IPS-18a (cell line): Measurements from ENCODE around the gene C3orf70.

Source experiments
- H3K27ac ChIP-seq: one replicate; pipeline ENCODE4 v1.5.1; 2013; ENCODE audit warnings: low read length
- H3K27me3 ChIP-seq: one replicate; pipeline ENCODE4 v1.6.1; 2013; ENCODE audit warnings: mild to moderate bottlenecking, low read length; ENCODE audit not compliant: control insufficient read depth, insufficient read depth
- H3K36me3 ChIP-seq: one replicate; pipeline ENCODE4 v1.6.1; 2013; ENCODE audit warnings: low read depth, low read length; ENCODE audit not compliant: control insufficient read depth
- H3K4me1 ChIP-seq: one replicate; pipeline ENCODE4 v1.6.1; 2013; ENCODE audit warnings: low read depth, low read length; ENCODE audit not compliant: control insufficient read depth
- H3K4me3 ChIP-seq: one replicate; pipeline ENCODE4 v1.5.1; 2013; ENCODE audit warnings: low read length
- H3K9ac ChIP-seq: one replicate; pipeline ENCODE4 v1.6.1; 2013; ENCODE audit warnings: mild to moderate bottlenecking, low read length, moderate library complexity
- H3K9me3 ChIP-seq: one replicate; pipeline ENCODE4 v1.6.1; 2013; ENCODE audit warnings: low read depth, low read length; ENCODE audit not compliant: control insufficient read depth

C3orf70 gene

DNA sequence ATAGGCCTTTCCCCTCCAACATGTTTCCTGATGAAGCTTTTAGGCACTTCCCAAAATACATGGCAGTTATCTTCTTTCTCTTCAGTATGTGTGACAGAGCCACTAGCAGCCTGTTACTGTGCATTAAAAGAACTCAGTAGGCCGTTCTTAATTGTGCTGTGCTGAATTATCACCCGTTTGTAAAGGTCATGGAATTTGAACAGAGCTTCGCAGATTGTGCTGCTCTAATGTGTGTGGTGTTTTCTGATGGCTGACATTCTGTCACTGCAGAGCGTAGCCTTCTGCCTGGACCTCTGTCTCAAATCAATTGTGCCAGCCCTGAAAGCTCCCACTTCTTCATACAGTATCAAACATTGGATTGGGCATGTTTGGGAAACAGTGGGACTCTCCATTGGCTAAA lies 111.3 kb downstream of the C3orf70 start:
- H3K9ac ChIP-seq = no peak overlapping the region
- no peak overlapping the region for H3K4me3 ChIP-seq
- no peaks in the 10 kb centered on the region for H3K27me3 ChIP-seq
- no peaks in the 10 kb centered on the region for H3K4me1 ChIP-seq
- no peaks in the 10 kb centered on the region for H3K36me3 ChIP-seq
- no peaks in the 10 kb centered on the region for H3K9me3 ChIP-seq
- no peak overlapping the region for H3K27ac ChIP-seq

DNA sequence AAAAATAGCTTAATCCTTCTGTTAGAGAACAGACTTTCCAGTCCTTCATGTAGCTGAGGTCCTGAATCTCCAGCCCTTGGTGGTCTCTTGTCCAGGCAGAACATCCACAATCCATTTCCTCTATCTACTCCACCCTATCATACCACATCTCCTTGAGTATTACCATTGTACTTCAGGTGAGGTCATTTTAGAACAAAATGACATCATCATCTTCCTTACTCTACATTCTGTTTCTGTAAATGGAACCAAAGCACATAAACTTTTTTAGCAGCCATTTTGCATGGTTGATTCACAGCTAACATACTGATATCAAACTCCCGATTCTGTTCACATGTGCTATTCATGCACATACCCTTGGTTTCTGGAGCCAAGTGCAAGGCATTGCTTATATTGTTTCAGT lies 112.4 kb downstream of the C3orf70 start:
- Histone ChIP-seq H3K9me3 (no peaks in the 10 kb centered on the region), H3K4me1 (no peaks in the 10 kb centered on the region), H3K27ac (no peak overlapping the region), H3K4me3 (no peak overlapping the region), H3K9ac (no peak overlapping the region), H3K27me3 (no peaks in the 10 kb centered on the region), H3K36me3 (no peaks in the 10 kb centered on the region)

DNA sequence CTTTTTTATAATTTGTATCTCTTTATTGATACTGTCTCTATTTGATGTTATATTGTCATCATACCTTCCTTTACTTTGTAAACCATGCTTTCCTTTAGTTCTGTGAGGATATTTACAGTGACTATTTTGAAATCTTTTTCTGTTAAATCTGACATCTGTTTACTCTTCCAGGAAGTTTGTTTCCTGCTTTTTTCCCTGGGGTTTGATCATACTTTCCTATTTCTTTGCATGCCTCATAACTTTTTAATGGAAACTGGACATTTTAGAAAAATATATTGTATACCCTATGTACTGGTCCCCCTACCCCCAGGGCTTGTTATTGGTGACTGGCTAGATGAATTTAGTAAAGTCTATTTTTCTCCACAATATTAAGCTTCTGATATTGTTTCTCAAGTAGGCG lies 115.1 kb downstream of the C3orf70 start:
- Histone ChIP-seq H3K36me3 (no peaks in the 10 kb centered on the region), H3K4me1 (no peaks in the 10 kb centered on the region), H3K4me3 (no peak overlapping the region), H3K27me3 (no peaks in the 10 kb centered on the region), H3K9me3 (no peaks in the 10 kb centered on the region), H3K27ac (no peak overlapping the region), H3K9ac (no peak overlapping the region)

DNA sequence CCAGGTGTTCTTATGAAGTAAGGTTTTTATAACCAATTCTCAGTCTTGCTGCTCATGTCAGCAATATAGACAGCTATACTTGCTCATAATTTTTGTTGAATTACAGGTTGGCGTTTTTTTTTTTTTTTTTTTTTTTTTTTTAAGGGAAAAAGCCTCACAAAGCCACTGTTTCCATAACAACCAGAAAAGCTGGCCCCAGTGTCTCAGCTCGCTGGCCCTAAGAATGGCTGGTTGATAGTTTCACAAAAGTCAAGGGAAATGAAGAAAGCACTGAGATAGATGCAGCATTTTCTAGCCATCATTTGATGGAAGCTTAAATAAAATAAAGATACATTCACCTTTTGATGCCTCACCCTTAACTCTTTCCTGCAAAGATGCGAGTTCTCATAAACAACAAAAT lies 121.9 kb downstream of the C3orf70 start:
- Histone ChIP-seq H3K27ac (no peak overlapping the region), H3K27me3 (no peaks in the 10 kb centered on the region), H3K9ac (no peak overlapping the region), H3K9me3 (no peaks in the 10 kb centered on the region), H3K4me3 (no peak overlapping the region), H3K36me3 (no peaks in the 10 kb centered on the region), H3K4me1 (no peaks in the 10 kb centered on the region)

DNA sequence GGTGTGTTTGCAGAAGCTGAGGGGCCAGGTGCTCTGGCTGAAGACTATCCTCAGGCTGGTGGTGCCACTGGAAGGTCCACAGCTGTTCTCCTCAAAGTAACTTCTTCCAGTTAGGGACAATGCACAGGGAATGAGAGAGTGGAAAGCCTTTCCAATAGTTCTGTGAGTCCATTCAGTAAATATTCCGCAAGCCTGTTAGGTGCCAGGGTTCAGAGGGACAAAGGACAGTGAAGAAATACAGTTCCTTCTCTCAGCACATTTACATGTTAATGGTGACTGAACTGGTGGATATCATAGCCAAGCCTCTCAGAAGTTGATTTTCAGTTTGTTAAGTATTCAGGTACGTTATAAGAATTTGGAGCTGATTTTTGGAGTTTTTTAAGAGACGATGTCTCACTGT lies 122.5 kb downstream of the C3orf70 start:
- Histone ChIP-seq H3K27ac (no peak overlapping the region), H3K27me3 (no peaks in the 10 kb centered on the region), H3K9ac (no peak overlapping the region), H3K9me3 (no peaks in the 10 kb centered on the region), H3K36me3 (no peaks in the 10 kb centered on the region), H3K4me1 (no peaks in the 10 kb centered on the region), H3K4me3 (no peak overlapping the region)

DNA sequence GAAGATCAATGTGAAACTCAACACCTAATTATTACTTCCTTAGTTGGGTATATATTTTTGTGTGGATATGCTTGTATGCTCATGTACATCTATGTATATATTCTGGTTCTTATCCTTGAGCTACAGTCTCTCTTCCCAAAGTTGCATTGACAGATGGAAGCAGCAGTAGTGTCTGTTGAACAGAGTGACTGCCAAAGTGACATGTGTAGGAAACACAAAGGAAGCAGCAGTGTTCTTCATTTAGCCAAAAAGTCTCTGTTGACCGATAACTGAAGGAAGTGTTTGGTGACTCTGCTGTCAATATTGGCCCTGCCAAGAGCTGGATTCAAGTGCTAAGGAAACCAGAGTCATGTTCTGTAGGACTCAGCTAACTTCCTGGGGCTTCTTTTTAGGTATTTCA lies 123.8 kb downstream of the C3orf70 start:
- H3K36me3 ChIP-seq = no peaks in the 10 kb centered on the region

DNA sequence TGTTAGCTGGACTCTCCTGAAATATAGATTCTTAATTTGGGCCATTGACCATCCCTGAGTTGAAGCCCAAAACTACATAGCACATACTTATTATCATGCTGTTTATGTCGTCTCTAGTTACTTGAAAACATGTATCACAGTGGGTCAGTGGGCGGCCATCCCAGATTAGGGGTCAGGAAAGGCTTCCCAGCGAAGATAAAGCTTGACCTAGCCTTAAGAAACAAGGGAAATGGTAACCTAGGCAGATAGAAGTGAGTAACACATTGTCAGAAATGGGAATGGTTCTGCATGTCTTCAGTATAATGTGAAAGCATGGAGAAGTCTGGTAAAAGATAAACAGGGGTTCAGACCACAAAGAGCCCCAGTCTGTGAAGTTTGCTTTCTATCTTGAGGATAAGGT lies 124.7 kb downstream of the C3orf70 start:
- H3K9ac ChIP-seq = no peak overlapping the region
- no peaks in the 10 kb centered on the region for H3K27me3 ChIP-seq
- H3K27ac ChIP-seq = no peak overlapping the region
- H3K4me3 ChIP-seq = no peak overlapping the region
- H3K9me3 ChIP-seq = no peaks in the 10 kb centered on the region
- no peaks in the 10 kb centered on the region for H3K4me1 ChIP-seq
- no peaks in the 10 kb centered on the region for H3K36me3 ChIP-seq

More for the DNA sequence above, 123.8 kb downstream of the C3orf70 start:
- Histone ChIP-seq H3K27ac (no peak overlapping the region), H3K4me3 (no peak overlapping the region), H3K27me3 (no peaks in the 10 kb centered on the region), H3K9me3 (no peaks in the 10 kb centered on the region), H3K4me1 (no peaks in the 10 kb centered on the region), H3K9ac (no peak overlapping the region)
